ENCODE results near the gene SEMA6B. TPM values are rescaled to one million over a fixed set of nuclear protein-coding genes. Genes with fewer than 3 reads are reported as not detected.

The SEMA6B gene
- polyA plus RNA-seq, 1 of the 3 experiments (the other 2 are of a cell fraction) = 3.7 TPM

DNA sequence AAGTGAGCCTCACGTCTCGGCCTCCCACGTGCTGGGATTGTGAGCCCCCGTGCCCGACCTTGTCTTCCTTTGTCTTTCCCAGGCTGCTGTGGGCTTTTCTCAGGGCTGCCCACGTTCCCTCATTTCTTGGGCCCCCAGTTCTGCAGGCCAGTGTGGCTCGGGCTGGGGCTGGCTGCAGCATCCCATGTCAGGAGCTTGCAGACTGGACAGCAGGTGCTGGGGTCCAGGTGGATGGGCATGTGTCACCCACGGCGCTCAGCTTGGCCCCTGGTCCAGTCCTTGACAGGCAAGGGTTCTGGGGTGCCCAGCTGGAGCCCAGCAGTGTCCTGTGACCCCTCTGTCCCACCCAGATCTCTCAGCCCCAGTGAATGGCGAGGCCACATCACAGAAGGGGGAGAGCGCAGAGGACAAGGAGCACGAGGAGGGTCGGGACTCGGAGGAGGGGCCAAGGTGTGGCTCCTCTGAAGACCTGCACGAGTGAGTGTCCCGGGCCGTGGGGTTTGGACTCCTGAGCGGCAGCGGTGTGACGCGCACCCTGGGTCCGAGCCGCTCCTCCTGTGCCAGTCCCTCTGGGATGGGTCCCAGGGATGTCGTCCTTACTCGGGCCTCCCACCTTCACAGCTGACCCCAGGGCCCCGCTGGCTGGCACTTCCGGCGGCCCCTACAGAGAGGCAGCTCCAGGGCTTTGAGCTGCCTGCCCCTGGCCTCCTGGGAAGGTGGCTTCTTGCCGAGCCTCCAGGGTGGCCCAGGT, 58.5 kb downstream of the SEMA6B start:
- Histone ChIP-seq H3K36me3 (replicated peaks in 1 of 2; ENCODE audit: control insufficient read depth in 1 of 2, insufficient read depth in 2 of 2, low read length in 1 of 2) (peaks cover 4 to 59% of the 10 kb centered on the region in 2 experiments), H3K27me3 (ENCODE audit: insufficient read depth) (no peaks in the 10 kb centered on the region), H3K9me3 (no peaks in the 10 kb centered on the region), H2AFZ (ENCODE audit: low read depth) (no peak overlapping the region), H3K79me2 (ENCODE audit: insufficient read depth) (no peaks in the 10 kb centered on the region), H3K4me3 (ENCODE audit: low read depth in 2 of 2, low read length in 1 of 2) (no peak overlapping the region), H4K20me1 (ENCODE audit: insufficient read depth) (no peaks in the 10 kb centered on the region), H3K4me1 (ENCODE audit: control insufficient read depth in 1 of 2, insufficient read depth in 2 of 2, low read depth in 1 of 2, low read length in 1 of 2) (no peaks in the 10 kb centered on the region), H3K27ac (ENCODE audit: low read depth in 2 of 2, low read length in 1 of 2) (no peak overlapping the region), H3K4me2 (no peak overlapping the region), H3K9ac (no peak overlapping the region), H3F3A (replicated peaks; ENCODE audit: insufficient read depth) (peaks cover 3% of the 10 kb centered on the region), H3K9me2 (no peaks in the 10 kb centered on the region)
- WGBS (ENCODE audit: low lambda C conversion rate) = 92% methylated on average over 23 of the region's 29 CpGs
- DNase-seq = no peak
- POLR2A ChIA-PET = interaction anchor here (0.7 kb wide), 1 partner anchor 1912 kb away, joined by 3 read pairs; no protein-coding TSS in a partner anchor
- CTCF ChIA-PET = interaction anchor here (4.1 kb wide), 1 partner anchor 23 kb away, joined by 24 read pairs; no protein-coding TSS in a partner anchor
- no peak for TF ChIP-seq TEAD4 (IDR thresholded peaks at IDR 0.05; ENCODE audit: borderline replicate concordance, insufficient read depth)
- no peak for TF ChIP-seq SMC3 (IDR thresholded peaks at IDR 0.05; ENCODE audit: low read depth, low read length)
- TF ChIP-seq TAF1 (IDR thresholded peaks at IDR 0.05; ENCODE audit: borderline replicate concordance, low read depth, low read length) = no peak
- TF ChIP-seq GABPA (IDR thresholded peaks at IDR 0.05; ENCODE audit: low read depth) = no peak
- no peak for TF ChIP-seq RFX5 (IDR thresholded peaks at IDR 0.05; ENCODE audit: low read length)
- no peak for TF ChIP-seq SIN3A (IDR thresholded peaks at IDR 0.05; ENCODE audit: borderline replicate concordance, low read depth, low read length)
- no peak for TF ChIP-seq YY1 (IDR thresholded peaks at IDR 0.05; ENCODE audit: low read depth)

GRCh38 chr19:4499855-4500254, 59.6 kb downstream of the SEMA6B start:
- Histone ChIP-seq H2AFZ (ENCODE audit: low read depth) (no peak overlapping the region), H3K9me2 (no peaks in the 10 kb centered on the region), H4K20me1 (ENCODE audit: insufficient read depth) (no peaks in the 10 kb centered on the region), H3K9ac (no peak overlapping the region), H3K4me1 (ENCODE audit: control insufficient read depth in 1 of 2, insufficient read depth in 2 of 2, low read depth in 1 of 2, low read length in 1 of 2) (no peaks in the 10 kb centered on the region), H3F3A (replicated peaks; ENCODE audit: insufficient read depth) (peaks cover 3% of the 10 kb centered on the region), H3K27me3 (ENCODE audit: insufficient read depth) (no peaks in the 10 kb centered on the region), H3K27ac (ENCODE audit: low read depth in 2 of 2, low read length in 1 of 2) (no peak overlapping the region), H3K36me3 (replicated peaks in 1 of 2; ENCODE audit: control insufficient read depth in 1 of 2, insufficient read depth in 2 of 2, low read length in 1 of 2) (peaks cover 4 to 55% of the 10 kb centered on the region in 2 experiments), H3K4me2 (no peak overlapping the region), H3K79me2 (ENCODE audit: insufficient read depth) (no peaks in the 10 kb centered on the region), H3K9me3 (no peaks in the 10 kb centered on the region), H3K4me3 (ENCODE audit: low read depth in 2 of 2, low read length in 1 of 2) (no peak overlapping the region)
- 98% methylated on average over 13 of the region's 15 CpGs for WGBS (ENCODE audit: low lambda C conversion rate)
- DNase-seq = no peak
- TF ChIP-seq EZH2phosphoT487 (IDR thresholded peaks at IDR 0.05; ENCODE audit: borderline replicate concordance, low read depth) = no peak
- TF ChIP-seq REST (IDR thresholded peaks at IDR 0.05; ENCODE audit: low read depth, low read length) = no peak
- TF ChIP-seq MXI1 (IDR thresholded peaks at IDR 0.05; ENCODE audit: low read depth, low read length) = no peak
- TF ChIP-seq, protein P1, sequence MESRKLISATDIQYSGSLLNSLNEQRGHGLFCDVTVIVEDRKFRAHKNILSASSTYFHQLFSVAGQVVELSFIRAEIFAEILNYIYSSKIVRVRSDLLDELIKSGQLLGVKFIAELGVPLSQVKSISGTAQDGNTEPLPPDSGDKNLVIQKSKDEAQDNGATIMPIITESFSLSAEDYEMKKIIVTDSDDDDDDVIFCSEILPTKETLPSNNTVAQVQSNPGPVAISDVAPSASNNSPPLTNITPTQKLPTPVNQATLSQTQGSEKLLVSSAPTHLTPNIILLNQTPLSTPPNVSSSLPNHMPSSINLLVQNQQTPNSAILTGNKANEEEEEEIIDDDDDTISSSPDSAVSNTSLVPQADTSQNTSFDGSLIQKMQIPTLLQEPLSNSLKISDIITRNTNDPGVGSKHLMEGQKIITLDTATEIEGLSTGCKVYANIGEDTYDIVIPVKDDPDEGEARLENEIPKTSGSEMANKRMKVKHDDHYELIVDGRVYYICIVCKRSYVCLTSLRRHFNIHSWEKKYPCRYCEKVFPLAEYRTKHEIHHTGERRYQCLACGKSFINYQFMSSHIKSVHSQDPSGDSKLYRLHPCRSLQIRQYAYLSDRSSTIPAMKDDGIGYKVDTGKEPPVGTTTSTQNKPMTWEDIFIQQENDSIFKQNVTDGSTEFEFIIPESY (IDR thresholded peaks at IDR 0.05; ENCODE audit: borderline replicate concordance, low read depth) = no peak
- no peak for TF ChIP-seq RCOR1 (IDR thresholded peaks at IDR 0.05; ENCODE audit: low read length)
- no peak for TF ChIP-seq NRF1 (IDR thresholded peaks at IDR 0.05; ENCODE audit: low read depth, low read length)
- no peak for TF ChIP-seq JUND (IDR thresholded peaks at IDR 0.05)
- no peak for TF ChIP-seq EP300 (IDR thresholded peaks at IDR 0.05; ENCODE audit: borderline replicate concordance in 1 of 2, low read depth in 1 of 2, low read length in 1 of 2)
- TF ChIP-seq RFX5 (IDR thresholded peaks at IDR 0.05; ENCODE audit: low read length) = no peak
- TF ChIP-seq, protein P2, sequence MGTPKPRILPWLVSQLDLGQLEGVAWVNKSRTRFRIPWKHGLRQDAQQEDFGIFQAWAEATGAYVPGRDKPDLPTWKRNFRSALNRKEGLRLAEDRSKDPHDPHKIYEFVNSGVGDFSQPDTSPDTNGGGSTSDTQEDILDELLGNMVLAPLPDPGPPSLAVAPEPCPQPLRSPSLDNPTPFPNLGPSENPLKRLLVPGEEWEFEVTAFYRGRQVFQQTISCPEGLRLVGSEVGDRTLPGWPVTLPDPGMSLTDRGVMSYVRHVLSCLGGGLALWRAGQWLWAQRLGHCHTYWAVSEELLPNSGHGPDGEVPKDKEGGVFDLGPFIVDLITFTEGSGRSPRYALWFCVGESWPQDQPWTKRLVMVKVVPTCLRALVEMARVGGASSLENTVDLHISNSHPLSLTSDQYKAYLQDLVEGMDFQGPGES (IDR thresholded peaks at IDR 0.05; ENCODE audit: low read depth, low read length) = no peak
- ChIA-PET POLR2A (no interaction called here), CTCF (interaction anchor here (0.6 kb wide), 1 partner anchor 88 kb away, joined by 3 read pairs; no protein-coding TSS in a partner anchor)
